Stimulated activated CD4-positive, alpha-beta T cell treated with anti-CD3 and anti-CD28 coated beads, Interleukin-12 subunit alpha, Interleukin-12 subunit beta, amount 100 ng/mL, for 24 hours (primary cell): Measurements from ENCODE around the gene CPZ.

ENCODE experiments used
- DNase-seq, 2 experiments: peaks; one replicate each; pipeline ENCODE4 v3.0.0-alpha.2; 2020; ENCODE audit warnings: low read depth in 2 of 2

Gene CPZ

DNA sequence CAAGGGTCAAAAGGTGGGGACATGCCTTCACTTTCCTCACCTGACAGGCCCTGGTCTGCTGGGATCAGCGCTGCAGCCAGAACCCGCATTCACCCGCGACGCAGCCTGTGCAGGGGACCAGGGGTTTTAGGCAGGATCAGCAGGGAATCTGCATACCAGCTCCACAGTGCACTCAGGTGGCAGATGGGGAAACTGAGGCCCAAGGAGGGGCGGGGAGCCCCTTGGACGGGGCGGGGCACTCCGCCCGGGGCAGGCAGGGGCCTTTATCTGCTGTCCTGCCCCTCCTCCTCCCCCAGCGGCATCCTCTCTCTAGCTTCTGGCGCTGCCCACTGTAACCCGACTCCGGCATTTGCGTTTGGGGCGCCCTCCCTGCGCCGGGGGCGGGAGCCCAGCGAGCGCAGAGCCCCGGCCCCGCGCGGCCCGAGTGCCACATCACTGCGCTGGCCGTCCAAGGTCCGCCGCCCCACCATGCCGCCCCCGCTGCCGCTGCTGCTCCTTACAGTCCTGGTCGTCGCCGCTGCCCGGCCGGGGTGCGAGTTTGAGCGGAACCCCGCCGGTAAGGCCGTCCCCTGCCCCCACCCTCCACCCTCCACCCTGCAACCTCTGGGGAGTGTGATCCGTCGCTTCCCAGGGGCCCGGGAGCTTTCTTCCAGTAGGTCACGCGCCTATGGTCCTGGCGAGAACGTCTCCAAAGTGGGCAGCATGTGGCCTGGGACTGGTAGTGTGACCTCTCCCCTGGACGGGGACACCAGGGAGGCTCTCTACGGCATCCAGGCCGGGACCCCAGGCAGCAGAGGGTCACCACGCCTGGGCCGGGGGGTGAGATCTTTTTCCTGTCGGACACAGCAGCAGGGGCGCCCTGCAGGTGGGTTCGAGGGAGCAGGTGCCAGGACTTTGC lies at the start of gene CPZ:
TSS of gene CPZ (plus strand) at position 400 of the 898 bp plus-strand sequence. CDS start at position 469, 69 bp downstream.
- DNase-seq: no peak

DNA sequence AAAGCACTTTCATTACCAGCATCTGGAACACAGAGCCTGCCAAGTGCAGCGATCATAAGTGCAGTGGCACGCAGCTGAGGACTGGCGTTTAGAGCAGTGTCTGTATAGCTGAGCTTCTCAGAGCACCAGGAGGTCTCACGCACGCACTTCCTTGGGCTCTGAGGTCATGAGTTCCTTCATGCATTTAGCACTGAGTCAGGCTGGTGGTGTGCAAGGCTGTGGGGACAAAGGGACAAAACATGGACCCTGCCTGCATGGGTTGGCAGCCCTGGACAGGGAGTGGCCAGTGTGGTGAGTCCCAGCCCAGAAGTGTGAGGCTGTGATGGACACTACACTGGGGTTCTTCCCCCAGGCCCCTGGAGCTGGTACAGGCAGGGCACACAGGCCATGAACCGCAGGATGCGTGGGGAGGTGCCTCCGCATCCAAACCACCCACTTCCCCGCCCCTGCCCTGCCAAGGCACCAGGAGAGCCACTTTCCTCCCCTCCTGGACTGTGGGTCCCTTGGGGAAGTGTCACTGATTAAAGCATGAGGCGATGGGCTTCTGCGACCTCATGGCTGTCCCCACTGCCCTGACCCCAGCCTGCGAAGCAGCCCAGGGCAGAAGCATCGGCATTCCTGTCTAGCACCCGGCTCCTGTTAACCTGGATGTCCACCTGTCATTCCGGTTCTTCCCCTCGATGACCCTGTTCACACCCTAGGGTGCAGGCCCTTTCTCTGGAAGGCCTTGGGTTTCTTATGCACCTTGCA lies 49.6 kb upstream of the CPZ start:
- DNase-seq: no peak

DNA sequence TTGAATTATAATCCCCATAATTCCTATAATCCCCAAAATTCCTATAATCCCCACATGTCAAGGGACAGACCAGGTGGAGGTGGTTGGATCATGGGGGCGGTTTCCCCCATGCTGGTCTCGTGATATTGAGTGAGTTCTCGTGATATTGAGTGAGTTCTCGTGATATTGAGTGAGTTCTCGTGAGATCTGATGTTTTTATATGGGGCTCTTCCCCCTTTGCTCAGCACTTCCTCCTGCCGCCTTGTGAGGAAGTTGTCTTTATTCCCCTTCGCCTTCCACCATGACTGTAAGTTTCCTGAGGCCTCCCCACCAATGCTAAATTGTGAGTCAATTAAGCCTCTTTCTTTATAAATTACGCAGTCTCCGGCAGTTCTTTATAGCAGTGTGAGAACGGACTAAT lies 48.9 kb upstream of the CPZ start:
- no peak for DNase-seq

DNA sequence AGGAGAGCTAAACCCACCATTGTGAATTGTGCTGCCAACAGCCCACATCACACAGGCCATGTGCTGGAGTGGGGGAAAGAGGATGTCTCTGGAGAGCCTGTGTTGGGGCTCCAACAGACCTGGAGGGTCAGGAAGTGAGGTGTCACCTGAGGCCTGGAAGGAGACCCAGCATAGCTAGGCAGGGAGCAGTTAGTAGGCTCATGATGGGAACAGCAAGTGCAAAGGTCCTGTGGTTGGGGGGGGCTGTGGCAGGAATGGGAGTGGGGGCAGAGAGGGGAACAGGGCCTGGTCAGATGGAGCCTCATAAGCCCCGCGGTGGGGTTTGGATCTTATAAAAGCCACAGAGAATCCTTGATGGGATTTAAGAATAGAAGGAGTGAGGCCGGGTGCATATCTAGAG lies 48.3 kb upstream of the CPZ start:
- no peak for DNase-seq

DNA sequence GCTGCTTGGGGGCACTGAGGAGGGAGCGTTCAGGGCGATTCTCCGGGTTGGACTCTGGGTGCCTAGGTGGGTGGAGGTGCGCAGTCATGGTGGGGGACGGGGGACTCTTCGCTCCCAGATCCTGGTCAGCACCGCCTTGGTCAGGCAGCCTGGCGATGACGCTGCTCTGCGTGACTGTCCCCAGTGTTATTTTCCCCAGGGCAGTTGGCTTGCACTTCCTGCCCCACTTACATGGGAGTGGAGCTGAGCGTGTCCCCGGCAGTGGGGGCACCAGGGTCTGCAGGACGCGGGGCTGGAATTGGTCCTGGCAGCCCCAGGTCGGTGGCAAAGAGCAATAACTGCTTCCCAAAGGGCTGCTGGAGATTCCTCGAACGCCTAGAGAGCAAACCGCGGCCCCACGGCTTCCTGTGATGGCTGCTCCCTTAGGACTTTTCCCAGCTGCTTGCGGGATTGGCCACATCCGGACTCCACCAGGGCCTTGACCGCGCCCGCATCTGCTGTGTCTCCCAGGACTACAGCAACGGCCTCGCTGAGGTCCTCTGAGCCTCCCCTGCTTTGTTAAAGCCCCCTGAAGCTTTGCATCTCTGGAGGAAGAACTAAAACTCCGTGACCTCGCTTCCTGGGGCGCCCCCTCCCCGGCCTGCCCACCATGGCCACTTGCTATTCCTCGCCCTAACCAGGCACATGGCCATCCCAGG lies 47.7 kb upstream of the CPZ start:
- DNase-seq: no peak

DNA sequence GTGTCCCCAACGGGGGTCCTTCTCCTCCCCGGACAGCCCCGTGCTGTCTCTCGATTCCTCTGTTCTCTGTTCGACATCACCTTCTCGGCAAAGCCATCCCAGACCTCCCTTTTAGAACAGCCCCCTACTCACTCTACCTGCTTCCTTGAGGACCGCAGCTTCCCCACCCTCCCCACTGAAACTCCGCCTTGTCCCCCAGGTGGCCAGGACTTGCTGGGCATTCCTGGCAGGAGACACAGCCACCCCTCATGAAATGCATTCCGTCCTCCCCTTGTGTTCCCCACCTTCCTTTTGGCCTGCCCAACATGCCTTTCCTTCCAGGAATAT lies 47.2 kb upstream of the CPZ start:
- no peak for DNase-seq

DNA sequence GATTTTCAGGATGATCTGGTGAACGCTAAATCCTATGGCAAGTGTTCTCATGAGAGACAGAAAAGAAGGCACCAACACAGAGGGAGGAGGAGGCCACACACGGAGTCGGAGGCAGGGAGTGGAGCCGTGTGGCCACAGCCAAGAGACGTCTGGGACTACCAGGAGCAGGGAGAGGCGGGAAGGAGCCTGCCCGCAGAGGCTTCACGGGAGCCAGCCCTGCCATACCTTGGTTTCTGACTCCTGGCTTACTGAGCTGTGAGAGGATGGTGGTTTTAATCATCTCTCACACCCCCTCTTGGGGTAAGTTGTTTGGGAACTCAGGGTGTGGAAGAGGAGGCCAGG lies 45.8 kb upstream of the CPZ start:
- DNase-seq: no peak

DNA sequence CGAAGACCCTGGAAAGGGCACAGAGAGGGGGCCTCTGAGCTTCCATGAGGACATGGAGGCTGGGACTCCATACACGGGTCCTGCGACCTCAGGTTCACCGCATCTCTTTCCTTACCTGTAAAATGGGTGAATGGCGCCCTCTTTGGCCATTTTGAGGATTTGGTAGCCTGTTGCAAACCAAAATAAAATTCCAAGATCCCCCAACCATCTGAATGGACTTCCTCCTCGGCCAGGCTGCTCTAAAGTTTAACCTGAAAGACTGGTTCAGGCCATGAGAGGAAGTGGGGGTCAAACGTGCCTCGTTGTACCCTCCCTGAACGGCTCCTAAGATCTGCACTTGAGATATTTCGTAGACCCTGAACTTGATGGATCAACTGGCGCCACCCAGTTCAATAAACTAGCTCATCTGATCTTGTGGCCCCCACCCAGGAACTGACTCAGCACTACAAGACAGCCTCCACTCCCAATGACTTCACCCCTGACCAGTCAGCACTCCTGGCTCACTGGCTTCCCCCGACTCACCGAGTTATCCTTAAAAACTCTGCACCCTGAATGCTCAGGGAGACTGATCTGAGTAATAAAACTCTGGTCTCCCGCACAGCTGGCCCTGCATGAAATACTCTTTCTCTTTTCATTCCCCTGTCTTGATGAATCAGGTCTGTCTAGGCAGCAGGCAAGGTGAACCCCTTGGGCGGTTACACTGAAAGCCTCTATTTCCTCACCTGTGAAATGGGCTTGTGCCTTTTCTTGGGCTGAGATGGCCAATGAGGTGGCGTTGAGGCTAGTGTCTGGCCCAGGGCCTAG lies 45.3 kb upstream of the CPZ start:
- no peak for DNase-seq

DNA sequence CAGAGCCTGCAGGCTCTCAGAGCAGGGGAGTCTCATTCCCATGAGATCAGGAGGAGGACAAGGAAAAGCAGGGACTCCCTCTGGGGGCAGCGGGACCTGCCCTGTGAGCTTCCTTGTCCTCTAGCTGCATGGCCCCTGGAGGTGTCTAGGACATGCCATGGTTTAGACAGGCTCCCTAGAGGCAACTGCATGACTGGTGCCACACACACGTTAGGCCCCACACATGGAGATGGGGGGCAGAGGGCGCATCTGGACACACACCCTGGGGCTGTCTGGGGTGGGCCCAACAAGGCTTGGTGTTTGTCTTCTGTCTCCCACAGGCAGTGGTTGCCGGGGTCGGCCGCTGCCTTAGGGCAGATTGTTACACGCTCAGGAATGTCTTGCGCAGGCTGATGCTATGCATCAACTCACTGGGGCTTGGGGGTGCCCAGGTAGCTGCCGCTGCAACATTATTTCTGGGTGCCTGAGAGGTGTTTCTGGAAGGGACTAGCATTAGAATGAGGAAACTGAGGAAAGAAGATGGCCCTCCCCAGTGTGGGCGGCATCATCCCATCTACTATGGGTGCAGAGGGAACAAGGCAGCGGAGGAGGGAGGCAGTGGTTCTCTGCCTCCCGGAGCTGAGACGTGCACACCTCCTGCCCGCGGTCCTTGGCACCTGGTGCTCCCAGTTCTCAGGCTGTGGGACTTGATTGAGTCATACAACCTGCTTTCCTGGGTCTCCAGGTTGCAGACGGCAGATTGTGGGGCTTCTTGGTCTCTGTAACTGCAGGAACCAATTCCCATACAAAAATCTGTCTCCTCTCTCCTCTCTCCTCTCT lies 44.4 kb upstream of the CPZ start:
- DNase-seq: no peak

DNA sequence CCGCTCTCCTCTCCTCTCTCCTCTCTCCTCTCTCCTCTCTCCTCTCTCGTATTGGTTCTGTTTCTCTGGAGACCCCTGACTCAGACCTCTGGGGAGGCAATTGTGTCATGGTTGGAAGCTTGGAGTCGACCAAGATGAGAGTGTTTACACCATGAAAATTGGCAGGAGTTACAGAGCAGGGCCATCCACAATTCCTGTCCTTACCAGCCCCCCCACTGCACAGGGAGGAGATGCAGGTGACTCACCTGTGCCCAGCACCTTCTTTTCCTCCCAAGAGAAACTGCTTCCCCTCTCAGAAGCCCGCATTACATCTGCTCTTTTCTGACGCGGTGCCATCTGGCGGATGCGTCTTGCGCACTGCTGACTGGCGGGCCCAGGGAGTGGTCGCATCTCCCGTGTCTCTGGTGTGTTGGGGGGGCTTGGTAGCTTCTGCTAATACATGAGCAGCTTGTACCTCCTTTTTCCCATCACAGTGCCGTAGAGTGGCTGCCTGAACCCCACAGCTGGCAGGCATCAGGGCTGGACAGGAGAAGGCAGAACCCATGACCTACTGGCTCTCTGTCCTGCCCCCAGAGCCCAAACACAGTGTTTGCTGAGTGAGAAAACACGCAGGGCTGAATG lies 43.7 kb upstream of the CPZ start:
- DNase-seq: no peak

DNA sequence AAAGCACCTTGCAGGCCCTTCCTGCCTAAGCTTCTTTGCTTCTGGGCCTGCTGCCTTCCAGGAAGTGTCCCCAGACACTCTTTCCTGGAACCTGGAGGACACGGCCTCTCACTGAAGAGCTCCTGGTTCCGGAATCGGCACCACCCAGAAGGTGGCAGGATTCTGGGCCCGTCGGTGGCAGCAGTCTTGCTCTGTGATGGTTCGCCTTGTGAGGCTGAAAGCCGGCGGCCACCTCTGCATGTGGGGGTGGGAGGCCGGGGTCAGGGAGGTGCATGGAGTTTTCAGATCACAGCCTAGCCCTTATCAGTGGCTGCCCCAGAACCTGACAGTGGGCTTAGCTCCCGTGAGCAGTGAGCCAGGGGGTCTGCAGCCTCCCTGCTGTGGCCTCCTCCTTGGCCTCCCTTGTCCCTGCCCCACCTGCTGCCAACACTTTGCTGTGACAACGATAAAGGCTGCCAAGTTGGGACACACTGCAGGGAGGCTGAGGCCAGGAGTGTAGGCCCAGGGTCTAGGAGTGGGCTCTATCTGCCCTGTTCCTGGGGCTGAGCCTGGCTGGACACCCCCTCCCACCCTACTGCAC lies 43.1 kb upstream of the CPZ start:
- no peak for DNase-seq

DNA sequence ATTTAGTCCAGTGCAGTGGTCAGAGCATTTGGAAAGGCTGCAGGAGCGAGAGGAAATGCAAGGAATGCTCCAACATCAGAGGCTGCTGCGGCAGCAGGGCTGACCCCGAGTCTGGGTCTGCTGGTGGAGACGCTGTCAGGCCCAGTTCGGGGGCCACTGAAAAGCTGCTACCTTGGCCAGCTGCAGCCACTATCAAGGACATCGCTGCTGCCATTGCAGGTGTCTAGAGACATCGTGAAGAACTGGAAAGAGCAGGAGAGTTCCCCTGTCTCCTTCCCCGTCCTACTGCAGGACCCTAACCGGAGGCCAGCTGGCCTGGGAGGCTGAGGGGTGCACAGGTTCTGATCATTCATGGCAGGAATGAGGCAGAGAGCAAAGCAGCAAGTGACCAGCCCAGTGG lies 41.9 kb upstream of the CPZ start:
- DNase-seq: no peak

DNA sequence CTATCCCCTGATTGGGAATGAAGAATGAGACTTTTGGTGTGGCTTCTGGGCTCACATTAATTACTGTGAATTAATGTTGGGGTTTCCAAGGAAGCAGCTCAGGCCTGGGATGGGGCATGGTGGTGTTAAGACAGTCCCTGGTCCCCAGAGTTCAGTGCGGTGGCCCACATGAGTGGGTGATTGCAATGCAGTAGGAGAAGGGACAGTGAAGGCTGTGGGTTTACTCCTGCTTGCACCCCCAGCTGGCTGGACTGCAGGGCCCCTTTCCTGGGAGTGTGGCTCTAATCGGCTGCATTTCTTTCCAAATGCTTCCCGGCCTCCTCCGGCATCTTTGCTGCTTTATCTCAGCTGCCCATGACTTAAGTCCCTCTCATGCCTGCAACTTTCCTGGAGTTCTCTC lies 40.5 kb upstream of the CPZ start:
- DNase-seq: no peak

DNA sequence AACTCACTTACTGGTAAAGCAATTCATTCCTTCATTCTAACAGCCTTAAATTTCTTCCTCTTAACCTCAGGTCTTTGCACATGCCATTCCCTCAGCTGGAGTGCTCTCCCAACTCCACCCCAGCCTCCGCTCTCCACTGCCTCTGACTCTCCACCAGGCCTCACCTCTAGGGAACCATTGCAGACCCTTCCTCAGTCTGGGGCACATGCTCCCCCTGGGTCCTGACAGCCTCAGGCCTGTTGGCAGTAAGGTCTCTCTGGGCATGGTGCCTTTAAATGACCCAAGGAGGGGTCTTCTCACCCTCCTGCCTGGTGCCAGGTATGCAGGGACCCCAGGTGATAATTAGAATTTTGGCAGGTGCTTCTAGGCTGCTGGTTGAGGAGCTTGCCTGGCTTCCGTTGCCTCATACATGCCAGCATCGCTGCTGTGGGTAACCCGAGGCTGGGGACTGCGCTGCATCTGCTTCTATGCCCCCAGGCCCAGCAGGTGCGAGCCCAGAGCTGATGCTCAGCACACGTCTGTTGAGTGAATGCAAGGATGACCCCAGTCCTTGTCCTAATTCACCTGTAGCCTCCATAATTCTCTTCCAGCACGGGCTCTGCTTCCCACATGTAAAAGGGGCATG lies 39.9 kb upstream of the CPZ start:
- DNase-seq: no peak

DNA sequence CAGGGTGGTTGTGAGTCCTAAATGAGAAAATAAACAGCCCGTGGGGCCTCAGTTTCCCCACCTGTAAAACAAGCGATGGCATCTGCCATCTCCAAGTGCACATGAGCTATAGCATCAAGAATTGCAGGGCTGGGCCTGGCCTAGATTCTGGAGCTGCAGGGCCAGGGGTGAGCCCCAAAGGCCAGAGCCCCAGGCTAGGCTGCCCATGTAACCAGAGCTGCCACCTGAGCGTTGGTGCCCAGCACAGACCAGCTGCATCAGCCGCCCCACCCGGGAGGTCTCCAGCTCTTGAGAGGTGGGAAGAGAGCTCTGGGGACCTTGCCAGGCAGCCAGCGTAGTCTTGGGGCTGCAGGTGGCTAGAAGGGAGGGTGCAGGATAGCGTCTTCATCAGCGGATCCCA lies 39.3 kb upstream of the CPZ start:
- DNase-seq: no peak

DNA sequence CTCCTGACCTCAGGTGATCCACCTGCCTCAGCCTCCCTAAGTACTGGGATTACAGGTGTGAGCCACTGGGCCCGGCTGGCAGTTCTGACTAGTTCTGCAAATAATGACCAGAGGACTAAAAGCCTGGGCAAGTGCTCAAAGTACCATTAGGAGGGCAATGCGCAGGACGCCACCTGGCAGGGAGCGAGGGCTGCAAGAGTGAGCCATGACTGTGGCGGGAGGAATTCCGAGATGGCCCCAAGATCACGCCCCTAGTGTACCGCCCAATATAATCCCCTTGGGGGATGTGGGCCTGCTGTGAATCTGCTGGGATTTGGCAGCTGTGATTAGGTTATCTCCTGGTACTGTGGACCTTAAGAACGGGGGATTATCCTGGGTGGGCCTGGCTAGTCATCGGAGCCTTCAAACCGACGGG lies 38.6 kb upstream of the CPZ start:
- DNase-seq: no peak

DNA sequence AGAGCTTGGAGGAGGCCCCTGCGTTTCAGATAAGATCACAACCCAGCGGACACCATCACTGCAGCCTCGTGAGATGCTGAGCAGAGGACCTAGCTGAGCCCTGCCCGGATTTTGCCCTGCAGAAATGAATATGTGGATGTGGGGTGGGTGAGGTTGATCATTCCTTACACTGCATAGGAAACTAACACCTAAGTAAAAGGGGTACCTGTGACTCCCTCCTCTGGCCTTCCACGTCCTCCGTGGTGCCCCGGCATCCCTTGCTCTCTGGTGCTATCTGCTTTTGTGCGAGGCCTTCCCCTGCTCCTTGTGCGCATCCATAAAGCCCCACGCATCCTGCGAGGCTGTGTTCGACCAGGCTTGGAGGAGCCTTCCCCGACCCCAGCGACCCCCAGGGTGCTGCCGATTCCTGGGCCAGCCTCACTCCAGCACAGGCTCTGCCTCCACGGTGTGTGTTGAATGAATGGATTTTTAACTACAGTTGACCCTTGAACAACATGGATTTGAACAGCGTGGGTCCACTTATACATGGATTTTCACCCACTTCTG lies 37.9 kb upstream of the CPZ start:
- no peak for DNase-seq

DNA sequence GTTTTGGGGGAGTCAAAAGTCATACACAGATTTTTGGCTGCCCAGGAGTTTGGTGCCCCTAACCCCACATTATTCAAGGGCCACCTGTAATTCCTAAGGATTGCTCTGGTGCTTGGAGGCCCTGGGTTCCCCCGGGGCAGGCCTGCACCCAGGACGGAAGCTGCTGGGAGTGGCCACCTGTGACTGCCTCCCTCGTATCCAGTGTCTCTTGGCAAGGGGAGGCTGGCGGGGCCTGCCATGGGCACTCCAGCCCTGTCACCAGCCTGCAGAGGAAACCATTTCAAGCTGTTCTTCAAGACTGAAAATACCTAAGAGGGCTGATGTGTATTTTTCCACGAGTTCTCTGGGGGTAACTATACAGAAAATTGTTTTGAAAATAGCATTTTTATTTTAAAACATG lies 36.8 kb upstream of the CPZ start:
- no peak for DNase-seq

DNA sequence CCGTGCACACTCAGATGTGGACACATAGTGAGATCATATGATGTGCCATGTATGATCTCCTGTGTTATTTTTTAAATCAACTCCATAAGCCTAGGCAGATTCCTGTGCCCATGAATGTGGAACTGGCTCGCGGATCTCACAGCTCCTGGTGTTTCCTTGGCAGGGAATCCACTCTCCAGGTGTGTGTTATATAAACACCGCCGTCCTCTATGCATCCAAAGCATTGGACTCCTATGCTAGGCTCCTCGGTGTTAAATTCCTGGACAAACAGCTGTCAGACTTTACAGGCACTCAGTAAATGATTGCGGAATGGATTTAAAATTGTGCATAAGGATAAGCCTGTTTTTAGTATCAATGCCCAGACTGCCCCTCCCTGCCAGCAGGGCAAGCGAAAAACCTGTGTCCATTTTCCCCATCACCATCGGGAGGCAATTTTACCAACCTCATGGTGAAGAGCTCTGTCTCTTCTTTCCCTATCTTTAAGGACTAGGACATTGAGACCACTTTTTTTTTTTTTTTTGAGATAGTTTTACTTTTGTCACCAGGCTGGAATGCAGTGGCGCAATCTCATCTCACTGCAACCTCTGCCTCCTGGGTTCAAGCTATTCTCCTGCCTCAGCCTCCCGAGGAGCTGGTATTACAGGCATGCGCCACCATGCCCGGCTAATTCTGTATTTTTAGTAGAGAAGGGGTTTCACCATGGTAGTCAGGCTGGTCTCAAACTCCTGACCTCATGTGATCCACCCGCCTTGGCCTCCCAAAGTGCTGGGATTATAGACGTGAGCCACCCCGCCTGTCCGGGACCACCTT lies 36.0 kb upstream of the CPZ start:
- DNase-seq: no peak
